Mucosa of descending colon (tissue), 3 donors: Measurements from ENCODE around the gene OSBPL2. TPM values are rescaled to one million over a fixed set of nuclear protein-coding genes. Genes with fewer than 3 reads are reported as not detected.

Experiments
- ATAC-seq: fragments of 200-7000 bp; cut with Tn5 transposase; one replicate; pipeline ENCODE4 v1.9.1; 2020; ENCODE audit warnings: mild to moderate bottlenecking, moderate library complexity
- DNase-seq, 3 donors: peaks; one replicate each; pipeline ENCODE4 v3.0.0-alpha.2; 2020
- H3K36me3 ChIP-seq: fragments of 200-600 bp; one replicate; pipeline ENCODE4 v1.8.0; 2021; ENCODE audit warnings: low read depth, mild to moderate bottlenecking
- H3K4me1 ChIP-seq: fragments of 200-600 bp; one replicate; pipeline ENCODE4 v1.8.0; 2021; ENCODE audit warnings: low read depth, mild to moderate bottlenecking
- H3K4me3 ChIP-seq: fragments of 200-600 bp; one replicate; pipeline ENCODE4 v1.8.0; 2021; ENCODE audit warnings: mild to moderate bottlenecking
- H3K9me3 ChIP-seq: fragments of 200-600 bp; one replicate; pipeline ENCODE4 v1.8.0; 2021; ENCODE audit warnings: mild to moderate bottlenecking
- CTCF ChIP-seq: fragments of 200-600 bp; IDR thresholded peaks from one replicate; pipeline ENCODE4 v1.8.0; 2022; ENCODE audit warnings: antibody characterized with exemption, mild to moderate bottlenecking
- intact Hi-C, 2 donors: fragments of 100-400 bp; cut with DNase I in 1 of 2; cut with micrococcal nuclease in 1 of 2; formaldehyde crosslinking; loops; one replicate each; pipeline versions ENCODE4 v1.11.0 to v1.11.1; 2022; cut with DNase I, micrococcal nuclease
- total RNA-seq, 3 donors: library from RNA; stranded (reverse); fragmentation: NEBNext Ultra II Directional in 2 of 3; extraction: Animal tissue kit (Norgen Biotek cat#: 25700) in 2 of 3; gene quantifications; one replicate each; pipeline versions ENCODE4 v1.2.1 to v1.2.4, GENCODE V29; 2021 to 2023
- donor health status: DM: no; HTN: no; CAD: no; lungs with moderate emphysema.
- donor health status: DM: no; HTN: no; CAD: no.
- donor health status: DM: no; HTN: yes; CAD: no.

OSBPL2 gene
- total RNA-seq, 3 donors from 2014 or later: 87.0 to 111 (median 91.6) TPM

- no peak for TF ChIP-seq CTCF
- no peak overlapping the region for H3K4me3 ChIP-seq
- DNase-seq: no peak
- peak; percentile 5 for ATAC-seq
- H3K4me1 ChIP-seq: peaks cover 5% of the 10 kb centered on the region
- no peaks in the 10 kb centered on the region for H3K36me3 ChIP-seq
- intact Hi-C loops: no loop called here
- no peaks in the 10 kb centered on the region for H3K9me3 ChIP-seq
These were observed 17.4 kb upstream of the OSBPL2 start for GRCh38 chr20:62220666-62221568.

GRCh38 chr20:62222266-62222850, 16.0 kb upstream of the OSBPL2 start:
- H3K36me3 ChIP-seq: no peaks in the 10 kb centered on the region
- intact Hi-C loops: no loop called here
- H3K9me3 ChIP-seq: no peaks in the 10 kb centered on the region
- no peak for ATAC-seq
- TF ChIP-seq CTCF: no peak
- peaks cover 5% of the 10 kb centered on the region for H3K4me1 ChIP-seq
- no peak overlapping the region for H3K4me3 ChIP-seq
- no peak for DNase-seq

- no peaks in the 10 kb centered on the region for H3K36me3 ChIP-seq
- TF ChIP-seq CTCF: no peak
- DNase-seq (no peak), ATAC-seq (no peak)
- no peak overlapping the region for H3K4me3 ChIP-seq
- intact Hi-C loops: no loop called here
- no peaks in the 10 kb centered on the region for H3K9me3 ChIP-seq
- H3K4me1 ChIP-seq: peaks cover 5% of the 10 kb centered on the region
These were observed 15.3 kb upstream of the OSBPL2 start for GRCh38 chr20:62222972-62223371.

GRCh38 chr20:62223571-62223970, 14.8 kb upstream of the OSBPL2 start:
- Histone ChIP-seq H3K4me1 (peaks cover 5% of the 10 kb centered on the region), H3K9me3 (no peaks in the 10 kb centered on the region), H3K36me3 (no peaks in the 10 kb centered on the region), H3K4me3 (no peak overlapping the region)
- TF ChIP-seq CTCF: no peak
- intact Hi-C loops: no loop called here
- ATAC-seq (no peak), DNase-seq (no peak)

- H3K4me3 ChIP-seq: no peak overlapping the region
- ATAC-seq: no peak
- no peak for DNase-seq
- H3K4me1 ChIP-seq: peaks cover 4% of the 10 kb centered on the region
- no peak for TF ChIP-seq CTCF
- H3K36me3 ChIP-seq: no peaks in the 10 kb centered on the region
- intact Hi-C loops: no loop called here
- no peaks in the 10 kb centered on the region for H3K9me3 ChIP-seq
These were observed 14.0 kb upstream of the OSBPL2 start for GRCh38 chr20:62224113-62224855.
